Measurements from ENCODE around the gene MAPK10.

DNA sequence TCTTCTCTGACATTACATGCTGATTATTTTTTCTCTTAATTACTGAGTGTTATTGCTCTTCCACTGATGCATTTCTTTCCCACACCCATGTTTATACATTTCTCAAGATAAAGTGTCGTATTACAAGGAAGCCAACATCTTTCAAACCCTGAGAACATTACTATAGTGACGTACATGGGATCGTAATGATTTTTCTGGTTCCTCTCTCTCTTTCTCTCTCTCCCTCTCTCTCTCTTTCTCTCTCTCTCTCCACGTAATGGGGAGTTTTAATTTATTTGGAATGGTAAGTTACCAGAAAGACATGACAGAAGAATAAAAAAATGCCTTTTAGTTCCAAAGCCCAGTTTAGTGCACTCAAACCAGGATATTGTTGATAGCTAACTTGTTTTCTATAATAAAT is 40.4 kb upstream of the MAPK10 start:
- TF ChIP-seq, protein P1, sequence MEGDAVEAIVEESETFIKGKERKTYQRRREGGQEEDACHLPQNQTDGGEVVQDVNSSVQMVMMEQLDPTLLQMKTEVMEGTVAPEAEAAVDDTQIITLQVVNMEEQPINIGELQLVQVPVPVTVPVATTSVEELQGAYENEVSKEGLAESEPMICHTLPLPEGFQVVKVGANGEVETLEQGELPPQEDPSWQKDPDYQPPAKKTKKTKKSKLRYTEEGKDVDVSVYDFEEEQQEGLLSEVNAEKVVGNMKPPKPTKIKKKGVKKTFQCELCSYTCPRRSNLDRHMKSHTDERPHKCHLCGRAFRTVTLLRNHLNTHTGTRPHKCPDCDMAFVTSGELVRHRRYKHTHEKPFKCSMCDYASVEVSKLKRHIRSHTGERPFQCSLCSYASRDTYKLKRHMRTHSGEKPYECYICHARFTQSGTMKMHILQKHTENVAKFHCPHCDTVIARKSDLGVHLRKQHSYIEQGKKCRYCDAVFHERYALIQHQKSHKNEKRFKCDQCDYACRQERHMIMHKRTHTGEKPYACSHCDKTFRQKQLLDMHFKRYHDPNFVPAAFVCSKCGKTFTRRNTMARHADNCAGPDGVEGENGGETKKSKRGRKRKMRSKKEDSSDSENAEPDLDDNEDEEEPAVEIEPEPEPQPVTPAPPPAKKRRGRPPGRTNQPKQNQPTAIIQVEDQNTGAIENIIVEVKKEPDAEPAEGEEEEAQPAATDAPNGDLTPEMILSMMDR (IDR thresholded peaks at IDR 0.05), result no peak
- no peak for TF ChIP-seq ESRRA (IDR thresholded peaks at IDR 0.05; ENCODE audit: borderline replicate concordance, low read length)
- no peak for TF ChIP-seq CHD2 (IDR thresholded peaks at IDR 0.05; ENCODE audit: low read length, partially characterized antibody)
- no peak for TF ChIP-seq POLR2A (IDR thresholded peaks at IDR 0.05; ENCODE audit: low read length)
- TF ChIP-seq HOXA7 (CRISPR knock-in tag; IDR thresholded peaks at IDR 0.05), result no peak
- TF ChIP-seq, protein P2, sequence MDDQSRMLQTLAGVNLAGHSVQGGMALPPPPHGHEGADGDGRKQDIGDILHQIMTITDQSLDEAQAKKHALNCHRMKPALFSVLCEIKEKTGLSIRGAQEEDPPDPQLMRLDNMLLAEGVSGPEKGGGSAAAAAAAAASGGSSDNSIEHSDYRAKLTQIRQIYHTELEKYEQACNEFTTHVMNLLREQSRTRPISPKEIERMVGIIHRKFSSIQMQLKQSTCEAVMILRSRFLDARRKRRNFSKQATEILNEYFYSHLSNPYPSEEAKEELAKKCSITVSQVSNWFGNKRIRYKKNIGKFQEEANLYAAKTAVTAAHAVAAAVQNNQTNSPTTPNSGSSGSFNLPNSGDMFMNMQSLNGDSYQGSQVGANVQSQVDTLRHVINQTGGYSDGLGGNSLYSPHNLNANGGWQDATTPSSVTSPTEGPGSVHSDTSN (IDR thresholded peaks at IDR 0.05), result no peak
- TF ChIP-seq, protein P3, sequence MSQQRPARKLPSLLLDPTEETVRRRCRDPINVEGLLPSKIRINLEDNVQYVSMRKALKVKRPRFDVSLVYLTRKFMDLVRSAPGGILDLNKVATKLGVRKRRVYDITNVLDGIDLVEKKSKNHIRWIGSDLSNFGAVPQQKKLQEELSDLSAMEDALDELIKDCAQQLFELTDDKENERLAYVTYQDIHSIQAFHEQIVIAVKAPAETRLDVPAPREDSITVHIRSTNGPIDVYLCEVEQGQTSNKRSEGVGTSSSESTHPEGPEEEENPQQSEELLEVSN (IDR thresholded peaks at IDR 0.05; ENCODE audit: borderline replicate concordance, low read depth), result no peak
- TF ChIP-seq RCOR1 (IDR thresholded peaks at IDR 0.05; ENCODE audit: low read depth, low read length), result no peak
- no peak for TF ChIP-seq CBX8 (IDR thresholded peaks at IDR 0.05)
